Cerebellar nuclear complex (tissue), 1 donor: ENCODE data around the gene AMER2.
"Not testable (repeated sequence)": the region's sequence is repeated elsewhere in the genome, so short reads cannot be mapped to it uniquely, and the experiment has no call there.

Experiments
- DNase-seq, 2 experiments: peaks; one replicate each; lab custom pipeline; 2025; lab: John Stamatoyannopoulos, UW

AMER2 gene

GRCh38 chr13:25180775-25181537, 8.9 kb upstream of the AMER2 start:
- DNase-seq: peak in 1 of 2 experiments; percentile 59

GRCh38 chr13:25179832-25180774, 8.0 kb upstream of the AMER2 start:
- DNase-seq: no peak

- DNase-seq: no peak
These were observed 6.9 kb upstream of the AMER2 start for GRCh38 chr13:25179011-25179410.

GRCh38 chr13:25178070-25178469, 6.0 kb upstream of the AMER2 start:
- DNase-seq: peak in 1 of 2 experiments; percentile 52

- DNase-seq: no peak
These were observed 5.5 kb upstream of the AMER2 start for GRCh38 chr13:25177636-25178035.

- DNase-seq: peak; percentile 97 to 99
These were observed 4.9 kb upstream of the AMER2 start for GRCh38 chr13:25177012-25177411.

GRCh38 chr13:25175431-25175830, 3.3 kb upstream of the AMER2 start:
- no peak for DNase-seq

- DNase-seq: no peak
These were observed 2.9 kb upstream of the AMER2 start for GRCh38 chr13:25175026-25175425.

- DNase-seq: no peak
These were observed 2.2 kb upstream of the AMER2 start for GRCh38 chr13:25174304-25174703.

GRCh38 chr13:25172303-25172630, 179 bp upstream of the AMER2 start:
- DNase-seq: no peak

GRCh38 chr13:25171170-25171516, 945 bp downstream of the AMER2 start:
- no peak for DNase-seq

- DNase-seq: no peak
These were observed 1.5 kb downstream of the AMER2 start for GRCh38 chr13:25170554-25171111.

GRCh38 chr13:25169951-25170553, 2.0 kb downstream of the AMER2 start:
- DNase-seq: no peak

- no peak for DNase-seq
These were observed 2.7 kb downstream of the AMER2 start for GRCh38 chr13:25169356-25169755.

- no peak for DNase-seq
These were observed 3.3 kb downstream of the AMER2 start for GRCh38 chr13:25168790-25169189.

- DNase-seq: no peak
These were observed 4.5 kb downstream of the AMER2 start for GRCh38 chr13:25167382-25168174.

- no peak for DNase-seq
These were observed 5.8 kb downstream of the AMER2 start for GRCh38 chr13:25166306-25166705.

- no peak for DNase-seq
These were observed 6.4 kb downstream of the AMER2 start for GRCh38 chr13:25165663-25166062.

- not testable (repeated sequence) for DNase-seq
These were observed 6.9 kb downstream of the AMER2 start for GRCh38 chr13:25165163-25165562.

- no peak for DNase-seq
These were observed 14.4 kb downstream of the AMER2 start for GRCh38 chr13:25157681-25158080.

- DNase-seq: no peak
These were observed 18.4 kb downstream of the AMER2 start for GRCh38 chr13:25153736-25154135.
